ENCODE data around the gene MBOAT2. TPM values are rescaled to one million over a fixed set of nuclear protein-coding genes. Genes with fewer than 3 reads are reported as not detected.

MBOAT2 gene
- total RNA-seq, 3 donors from 2014 or later: 36.1 to 65.6 (median 50.6) TPM

GRCh38 chr2:8984855-8985254, 18.6 kb downstream of the MBOAT2 start:
- no peak for DNase-seq
- no peak for TF ChIP-seq CTCF (IDR thresholded peaks at IDR 0.05)
- ATAC-seq: no peak
- no peak overlapping the region for H3K4me3 ChIP-seq
- no peaks in the 10 kb centered on the region for H3K4me1 ChIP-seq (ENCODE audit: low read depth)
- H3K9me3 ChIP-seq: no peaks in the 10 kb centered on the region
- intact Hi-C loops (cut with DNase I, micrococcal nuclease): no loop called here
- H3K36me3 ChIP-seq (ENCODE audit: low read depth): no peaks in the 10 kb centered on the region

- intact Hi-C loops (cut with DNase I, micrococcal nuclease): no loop called here
- ATAC-seq: peak; percentile 18
- no peaks in the 10 kb centered on the region for H3K9me3 ChIP-seq
- H3K36me3 ChIP-seq (ENCODE audit: low read depth): no peaks in the 10 kb centered on the region
- DNase-seq: no peak
- no peak overlapping the region for H3K4me3 ChIP-seq
- no peak for TF ChIP-seq CTCF (IDR thresholded peaks at IDR 0.05)
- H3K4me1 ChIP-seq (ENCODE audit: low read depth): no peaks in the 10 kb centered on the region
Observed at GRCh38 chr2:8984157-8984556, 19.3 kb downstream of the MBOAT2 start.

GRCh38 chr2:8983571-8983970, 19.9 kb downstream of the MBOAT2 start:
- no peak for ATAC-seq
- DNase-seq: no peak
- H3K4me3 ChIP-seq: no peak overlapping the region
- intact Hi-C loops (cut with DNase I, micrococcal nuclease): no loop called here
- no peak for TF ChIP-seq CTCF (IDR thresholded peaks at IDR 0.05)
- H3K4me1 ChIP-seq (ENCODE audit: low read depth): no peaks in the 10 kb centered on the region
- no peaks in the 10 kb centered on the region for H3K9me3 ChIP-seq
- H3K36me3 ChIP-seq (ENCODE audit: low read depth): no peaks in the 10 kb centered on the region

- H3K36me3 ChIP-seq (ENCODE audit: low read depth): no peaks in the 10 kb centered on the region
- ATAC-seq: no peak
- no peak overlapping the region for H3K4me3 ChIP-seq
- DNase-seq: no peak
- no peaks in the 10 kb centered on the region for H3K9me3 ChIP-seq
- TF ChIP-seq CTCF (IDR thresholded peaks at IDR 0.05): no peak
- H3K4me1 ChIP-seq (ENCODE audit: low read depth): no peaks in the 10 kb centered on the region
- intact Hi-C loops (cut with DNase I, micrococcal nuclease): no loop called here
Observed at GRCh38 chr2:8981876-8982275, 21.6 kb downstream of the MBOAT2 start.

GRCh38 chr2:8980096-8980495, 23.4 kb downstream of the MBOAT2 start:
- TF ChIP-seq CTCF (IDR thresholded peaks at IDR 0.05): no peak
- Histone ChIP-seq H3K4me1 (ENCODE audit: low read depth) (no peaks in the 10 kb centered on the region), H3K36me3 (ENCODE audit: low read depth) (no peaks in the 10 kb centered on the region), H3K4me3 (no peak overlapping the region), H3K9me3 (no peaks in the 10 kb centered on the region)
- ATAC-seq (no peak), DNase-seq (no peak)
- intact Hi-C loops (cut with DNase I, micrococcal nuclease): no loop called here

- intact Hi-C loops (cut with DNase I, micrococcal nuclease): no loop called here
Observed at GRCh38 chr2:8977758-8978157, 25.7 kb downstream of the MBOAT2 start.

More at GRCh38 chr2:8977758-8978157, 25.7 kb downstream of the MBOAT2 start:
- ATAC-seq (no peak), DNase-seq (no peak)
- Histone ChIP-seq H3K4me1 (ENCODE audit: low read depth) (no peaks in the 10 kb centered on the region), H3K9me3 (no peaks in the 10 kb centered on the region), H3K4me3 (no peak overlapping the region), H3K36me3 (ENCODE audit: low read depth) (no peaks in the 10 kb centered on the region)
- no peak for TF ChIP-seq CTCF (IDR thresholded peaks at IDR 0.05)
